ENCODE data around the gene HOXA6.

Gene HOXA6

GRCh38 chr7:27141923-27142579 lies 5.5 kb downstream of the HOXA6 start:
- in situ Hi-C loops (cut with MboI; ENCODE audit: low sequenced_read_pairs): loop anchor here (10.0 kb wide), 1 partner anchor 287 kb away; no protein-coding TSS in a partner anchor

- in situ Hi-C loops (cut with MboI; ENCODE audit: low sequenced_read_pairs): loop anchor here (10.0 kb wide), 1 partner anchor 287 kb away; no protein-coding TSS in a partner anchor
Measured at GRCh38 chr7:27141137-27141922, 6.2 kb downstream of the HOXA6 start.

GRCh38 chr7:27140126-27140857 lies 7.3 kb downstream of the HOXA6 start:
- in situ Hi-C loops (cut with MboI; ENCODE audit: low sequenced_read_pairs): loop anchor here (10.0 kb wide), 1 partner anchor 285 kb away; no protein-coding TSS in a partner anchor

- in situ Hi-C loops (cut with MboI; ENCODE audit: low sequenced_read_pairs): loop anchor here (10.0 kb wide), 1 partner anchor 285 kb away; no protein-coding TSS in a partner anchor
Measured at GRCh38 chr7:27139334-27140125, 8.0 kb downstream of the HOXA6 start.

GRCh38 chr7:27138985-27139333 lies 8.6 kb downstream of the HOXA6 start:
- in situ Hi-C loops (cut with MboI; ENCODE audit: low sequenced_read_pairs): no loop called here

GRCh38 chr7:27138472-27138871 lies 9.1 kb downstream of the HOXA6 start:
- in situ Hi-C loops (cut with MboI; ENCODE audit: low sequenced_read_pairs): no loop called here

- in situ Hi-C loops (cut with MboI; ENCODE audit: low sequenced_read_pairs): no loop called here
Measured at GRCh38 chr7:27137640-27138315, 9.8 kb downstream of the HOXA6 start.

GRCh38 chr7:27134392-27134791 lies 13.2 kb downstream of the HOXA6 start:
- in situ Hi-C loops (cut with MboI; ENCODE audit: low sequenced_read_pairs): no loop called here

- in situ Hi-C loops (cut with MboI; ENCODE audit: low sequenced_read_pairs): no loop called here
Measured at GRCh38 chr7:27133409-27134231, 14.0 kb downstream of the HOXA6 start.

GRCh38 chr7:27132978-27133377 lies 14.6 kb downstream of the HOXA6 start:
- in situ Hi-C loops (cut with MboI; ENCODE audit: low sequenced_read_pairs): no loop called here

GRCh38 chr7:27132214-27132613 lies 15.4 kb downstream of the HOXA6 start:
- in situ Hi-C loops (cut with MboI; ENCODE audit: low sequenced_read_pairs): no loop called here

- in situ Hi-C loops (cut with MboI; ENCODE audit: low sequenced_read_pairs): no loop called here
Measured at GRCh38 chr7:27131390-27131819, 16.2 kb downstream of the HOXA6 start.

GRCh38 chr7:27130540-27131389 lies 16.8 kb downstream of the HOXA6 start, which contains the start of gene HOXA4:
Gene HOXA4 (minus strand): TSS chr7:27130757. CDS start chr7:27130733, 24 bp downstream.
- in situ Hi-C loops (cut with MboI; ENCODE audit: low sequenced_read_pairs): no loop called here

GRCh38 chr7:27129729-27130539 lies 17.6 kb downstream of the HOXA6 start:
- in situ Hi-C loops (cut with MboI; ENCODE audit: low sequenced_read_pairs): no loop called here

- in situ Hi-C loops (cut with MboI; ENCODE audit: low sequenced_read_pairs): no loop called here
Measured at GRCh38 chr7:27128776-27129728, 18.5 kb downstream of the HOXA6 start.

GRCh38 chr7:27128034-27128433 lies 19.5 kb downstream of the HOXA6 start:
- in situ Hi-C loops (cut with MboI; ENCODE audit: low sequenced_read_pairs): no loop called here
